ENCODE measurements around the gene IRF2.
A peak's percentile ranks its signal among the peaks of the same experiment; 100 is the strongest.

IRF2 gene

DNA sequence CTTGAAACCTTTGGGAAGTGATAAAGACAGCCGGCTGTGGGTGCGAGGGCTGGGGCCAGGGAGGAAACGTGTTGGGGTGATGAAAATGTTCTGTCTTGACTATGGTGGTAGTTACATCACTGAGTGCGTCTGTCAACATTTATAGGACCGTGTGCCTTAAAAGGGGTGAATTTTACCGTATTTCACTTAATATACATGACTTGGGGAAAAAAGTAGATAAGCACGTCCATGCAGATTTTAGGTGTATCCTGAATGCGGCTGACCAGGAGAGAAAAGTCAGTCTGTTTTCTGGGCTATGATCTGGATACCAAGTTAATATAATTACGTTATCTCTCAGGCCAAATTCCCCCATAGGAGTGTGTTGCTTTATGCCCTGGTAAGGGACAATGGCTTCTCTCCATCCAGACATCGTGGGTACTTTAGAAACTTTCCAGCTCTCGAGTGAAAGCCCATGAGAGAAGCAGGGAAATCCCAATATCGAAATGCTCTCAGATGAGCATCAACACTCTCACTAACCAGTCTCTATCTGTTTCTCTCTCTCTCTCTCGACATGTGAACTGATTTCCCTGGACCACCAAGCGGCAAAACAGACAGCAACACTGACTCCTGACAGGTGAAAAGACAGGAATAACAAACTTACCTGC lies 71.5 kb downstream of the IRF2 start:
- Histone ChIP-seq H3K4me3 (ENCODE audit: low read length) (no peak overlapping the region), H3K4me2 (ENCODE audit: low read depth, low read length) (0 out of 2 replicates have a peak overlapping the region, but pooled peaks have one; percentile 28), H2AFZ (ENCODE audit: low read length) (no peak overlapping the region), H3K36me3 (replicated peaks; ENCODE audit: insufficient read depth, low read length) (peaks cover 29% of the 10 kb centered on the region), H3K79me2 (ENCODE audit: low read length) (peaks cover 81% of the 10 kb centered on the region), H3K9ac (ENCODE audit: low read length) (no peak overlapping the region), H3K9me3 (replicated peaks; ENCODE audit: insufficient read depth, low read length) (no peaks in the 10 kb centered on the region), H3K27me3 (replicated peaks; ENCODE audit: insufficient read depth, low read length) (no peaks in the 10 kb centered on the region), H3K4me1 (ENCODE audit: low read length) (peaks cover 47% of the 10 kb centered on the region), H3F3A (ENCODE audit: insufficient read depth, low read length) (peaks cover 33% of the 10 kb centered on the region), H4K20me1 (ENCODE audit: insufficient read depth, low read length) (no peaks in the 10 kb centered on the region), H3K9me2 (replicated peaks; ENCODE audit: insufficient read depth, low read length) (no peaks in the 10 kb centered on the region), H3K27ac (ENCODE audit: low read length) (peak overlapping the region; percentile 77; the same call in 1 of the 2 replicates)
- TF ChIP-seq EZH2 (optimal IDR thresholded peaks at IDR 0.05; ENCODE audit: low read depth, low read length) (no peak), EZH2phosphoT487 (IDR thresholded peaks at IDR 0.05; ENCODE audit: low read length) (no peak)
- DNase-seq: no peak

GRCh38 chr4:184402239-184402638 lies 72.1 kb downstream of the IRF2 start:
- Histone ChIP-seq H3K27me3 (replicated peaks; ENCODE audit: insufficient read depth, low read length) (no peaks in the 10 kb centered on the region), H3K4me1 (ENCODE audit: low read length) (peaks cover 47% of the 10 kb centered on the region), H3K9ac (ENCODE audit: low read length) (no peak overlapping the region), H3K9me3 (replicated peaks; ENCODE audit: insufficient read depth, low read length) (no peaks in the 10 kb centered on the region), H3F3A (ENCODE audit: insufficient read depth, low read length) (peaks cover 33% of the 10 kb centered on the region), H3K27ac (ENCODE audit: low read length) (no peak overlapping the region), H3K79me2 (ENCODE audit: low read length) (peaks cover 78% of the 10 kb centered on the region), H3K9me2 (replicated peaks; ENCODE audit: insufficient read depth, low read length) (no peaks in the 10 kb centered on the region), H2AFZ (ENCODE audit: low read length) (no peak overlapping the region), H3K36me3 (replicated peaks; ENCODE audit: insufficient read depth, low read length) (peaks cover 23% of the 10 kb centered on the region), H3K4me2 (ENCODE audit: low read depth, low read length) (no peak overlapping the region), H4K20me1 (ENCODE audit: insufficient read depth, low read length) (no peaks in the 10 kb centered on the region), H3K4me3 (ENCODE audit: low read length) (no peak overlapping the region)
- DNase-seq: no peak
- TF ChIP-seq, protein P1, sequence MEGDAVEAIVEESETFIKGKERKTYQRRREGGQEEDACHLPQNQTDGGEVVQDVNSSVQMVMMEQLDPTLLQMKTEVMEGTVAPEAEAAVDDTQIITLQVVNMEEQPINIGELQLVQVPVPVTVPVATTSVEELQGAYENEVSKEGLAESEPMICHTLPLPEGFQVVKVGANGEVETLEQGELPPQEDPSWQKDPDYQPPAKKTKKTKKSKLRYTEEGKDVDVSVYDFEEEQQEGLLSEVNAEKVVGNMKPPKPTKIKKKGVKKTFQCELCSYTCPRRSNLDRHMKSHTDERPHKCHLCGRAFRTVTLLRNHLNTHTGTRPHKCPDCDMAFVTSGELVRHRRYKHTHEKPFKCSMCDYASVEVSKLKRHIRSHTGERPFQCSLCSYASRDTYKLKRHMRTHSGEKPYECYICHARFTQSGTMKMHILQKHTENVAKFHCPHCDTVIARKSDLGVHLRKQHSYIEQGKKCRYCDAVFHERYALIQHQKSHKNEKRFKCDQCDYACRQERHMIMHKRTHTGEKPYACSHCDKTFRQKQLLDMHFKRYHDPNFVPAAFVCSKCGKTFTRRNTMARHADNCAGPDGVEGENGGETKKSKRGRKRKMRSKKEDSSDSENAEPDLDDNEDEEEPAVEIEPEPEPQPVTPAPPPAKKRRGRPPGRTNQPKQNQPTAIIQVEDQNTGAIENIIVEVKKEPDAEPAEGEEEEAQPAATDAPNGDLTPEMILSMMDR (IDR thresholded peaks at IDR 0.05; ENCODE audit: low read length): no peak
- TF ChIP-seq EZH2phosphoT487 (IDR thresholded peaks at IDR 0.05; ENCODE audit: low read length): no peak

DNA sequence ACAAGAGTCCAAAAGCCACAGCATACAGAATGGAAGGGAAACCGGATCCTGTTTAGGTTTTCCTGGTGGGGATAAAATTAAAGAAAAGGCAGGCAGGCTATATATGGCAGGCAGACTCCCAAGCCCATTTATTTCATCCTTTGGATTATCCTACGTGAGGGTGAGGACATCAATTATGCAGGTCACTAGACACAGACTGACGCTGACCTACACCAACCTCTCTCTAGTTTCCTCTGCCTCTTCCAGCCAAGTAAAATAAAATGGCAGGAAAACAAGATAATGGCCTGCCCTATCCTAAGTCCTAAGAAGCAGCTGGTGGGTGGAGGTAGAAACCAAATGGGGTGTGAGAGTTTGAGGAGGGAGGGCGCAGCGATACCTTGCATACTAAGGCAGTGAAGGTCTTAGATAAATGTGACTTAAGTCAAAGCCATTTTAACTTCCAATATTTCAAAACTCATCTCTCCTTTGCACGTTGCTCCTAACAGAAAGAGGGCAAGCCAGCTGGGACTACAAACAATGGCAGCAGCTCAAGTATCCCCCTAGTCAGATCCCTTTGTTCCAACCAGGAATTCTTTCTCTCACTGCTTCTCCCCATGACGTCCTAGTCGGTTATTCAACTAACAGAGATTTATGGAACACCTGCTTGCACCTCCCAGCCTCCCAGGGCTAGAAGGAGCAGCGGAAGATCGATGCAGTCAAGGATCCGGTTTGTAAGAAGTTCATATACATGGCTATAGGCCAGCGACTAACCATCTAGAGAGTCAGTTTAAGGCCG lies 72.8 kb downstream of the IRF2 start:
- H2AFZ ChIP-seq (ENCODE audit: low read length): no peak overlapping the region
- no peak overlapping the region for H3K4me3 ChIP-seq (ENCODE audit: low read length)
- no peaks in the 10 kb centered on the region for H3K9me2 ChIP-seq (replicated peaks; ENCODE audit: insufficient read depth, low read length)
- peaks cover 76% of the 10 kb centered on the region for H3K79me2 ChIP-seq (ENCODE audit: low read length)
- H3K9me3 ChIP-seq (replicated peaks; ENCODE audit: insufficient read depth, low read length): no peaks in the 10 kb centered on the region
- no peak for DNase-seq
- H3K4me2 ChIP-seq (ENCODE audit: low read depth, low read length): no peak overlapping the region
- peaks cover 34% of the 10 kb centered on the region for H3F3A ChIP-seq (ENCODE audit: insufficient read depth, low read length)
- H3K36me3 ChIP-seq (replicated peaks; ENCODE audit: insufficient read depth, low read length): peaks cover 23% of the 10 kb centered on the region
- no peak for TF ChIP-seq EZH2 (optimal IDR thresholded peaks at IDR 0.05; ENCODE audit: low read depth, low read length)
- TF ChIP-seq EZH2phosphoT487 (IDR thresholded peaks at IDR 0.05; ENCODE audit: low read length): no peak
- TF ChIP-seq, protein P1 (IDR thresholded peaks at IDR 0.05; ENCODE audit: low read length): no peak
- H4K20me1 ChIP-seq (ENCODE audit: insufficient read depth, low read length): no peaks in the 10 kb centered on the region
- H3K9ac ChIP-seq (ENCODE audit: low read length): no peak overlapping the region
- peaks cover 47% of the 10 kb centered on the region for H3K4me1 ChIP-seq (ENCODE audit: low read length)
- H3K27ac ChIP-seq (ENCODE audit: low read length): no peak overlapping the region
- no peaks in the 10 kb centered on the region for H3K27me3 ChIP-seq (replicated peaks; ENCODE audit: insufficient read depth, low read length)
